Suprapubic skin (tissue), 4 donors: ENCODE measurements around the gene PIP5K1A. TPM values are rescaled to one million over a fixed set of nuclear protein-coding genes. Genes with fewer than 3 reads are reported as not detected.

Source experiments
- DNase-seq, 2 donors: peaks; one replicate each; pipeline ENCODE4 v3.0.0-alpha.2; 2019; ENCODE audit warnings: low spot score in 2 of 2
- H3K27ac ChIP-seq: fragments of 200-600 bp; sonication (generic); one replicate; pipeline ENCODE4 v1.5.1; 2019
- H3K27me3 ChIP-seq: fragments of 200-600 bp; sonication (generic); one replicate; pipeline ENCODE4 v1.5.1; 2019
- H3K36me3 ChIP-seq: fragments of 200-600 bp; sonication (generic); one replicate; pipeline ENCODE4 v1.5.1; 2019
- H3K4me1 ChIP-seq: fragments of 200-600 bp; sonication (generic); one replicate; pipeline ENCODE4 v1.5.1; 2019
- H3K4me3 ChIP-seq: fragments of 200-600 bp; sonication (generic); one replicate; pipeline ENCODE4 v1.5.1; 2019; ENCODE audit warnings: mild to moderate bottlenecking
- H3K9me3 ChIP-seq: fragments of 200-600 bp; sonication (generic); one replicate; pipeline ENCODE4 v1.5.1; 2019
- EP300 ChIP-seq: sonication (generic); formaldehyde crosslinking; IDR thresholded peaks from one replicate; pipeline ENCODE4 v1.6.1; 2017; ENCODE audit warnings: antibody characterized with exemption
- POLR2A ChIP-seq, 2 donors: fragments of 450-650 bp; IDR thresholded peaks; one replicate each; pipeline ENCODE4 v1.6.1; 2017; ENCODE audit warnings: antibody characterized with exemption in 2 of 2, mild to moderate bottlenecking in 2 of 2, moderate library complexity in 2 of 2
- POLR2AphosphoS5 ChIP-seq, 3 donors: sonication (generic); formaldehyde crosslinking; IDR thresholded peaks; one replicate each; pipeline ENCODE4 v1.6.1; 2017; ENCODE audit warnings: antibody characterized with exemption in 3 of 3
- WGBS: methylation state at CpG from one replicate; pipeline ENCODE4 v1.1.5; 2018; 5-methylcytosine and 5-hydroxymethylcytosine counted together
- total RNA-seq, 4 donors: library from RNA; depleted of rRNA; stranded (reverse); fragments of >200 nt; gene quantifications; one replicate each; pipeline ENCODE4 v1.1.0, GENCODE V29; 2016
- TF ChIP-seq, protein P1 (sequence below), 2 donors: fragments of 200-600 bp in 1 of 2; fragments of 450-650 bp in 1 of 2; sonication (generic) in 1 of 2; IDR thresholded peaks; one replicate each; pipeline ENCODE4 v1.5.1; 2016 to 2019; ENCODE audit warnings: antibody characterized with exemption in 2 of 2, mild to moderate bottlenecking in 1 of 2, moderate library complexity in 1 of 2

PIP5K1A gene, protein sequence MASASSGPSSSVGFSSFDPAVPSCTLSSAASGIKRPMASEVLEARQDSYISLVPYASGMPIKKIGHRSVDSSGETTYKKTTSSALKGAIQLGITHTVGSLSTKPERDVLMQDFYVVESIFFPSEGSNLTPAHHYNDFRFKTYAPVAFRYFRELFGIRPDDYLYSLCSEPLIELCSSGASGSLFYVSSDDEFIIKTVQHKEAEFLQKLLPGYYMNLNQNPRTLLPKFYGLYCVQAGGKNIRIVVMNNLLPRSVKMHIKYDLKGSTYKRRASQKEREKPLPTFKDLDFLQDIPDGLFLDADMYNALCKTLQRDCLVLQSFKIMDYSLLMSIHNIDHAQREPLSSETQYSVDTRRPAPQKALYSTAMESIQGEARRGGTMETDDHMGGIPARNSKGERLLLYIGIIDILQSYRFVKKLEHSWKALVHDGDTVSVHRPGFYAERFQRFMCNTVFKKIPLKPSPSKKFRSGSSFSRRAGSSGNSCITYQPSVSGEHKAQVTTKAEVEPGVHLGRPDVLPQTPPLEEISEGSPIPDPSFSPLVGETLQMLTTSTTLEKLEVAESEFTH
- total RNA-seq: 100 to 1,000 TPM in 1 of 4 donors, 10 to 100 TPM in 3; 41.6 to 120 (median 51.6) TPM

DNA sequence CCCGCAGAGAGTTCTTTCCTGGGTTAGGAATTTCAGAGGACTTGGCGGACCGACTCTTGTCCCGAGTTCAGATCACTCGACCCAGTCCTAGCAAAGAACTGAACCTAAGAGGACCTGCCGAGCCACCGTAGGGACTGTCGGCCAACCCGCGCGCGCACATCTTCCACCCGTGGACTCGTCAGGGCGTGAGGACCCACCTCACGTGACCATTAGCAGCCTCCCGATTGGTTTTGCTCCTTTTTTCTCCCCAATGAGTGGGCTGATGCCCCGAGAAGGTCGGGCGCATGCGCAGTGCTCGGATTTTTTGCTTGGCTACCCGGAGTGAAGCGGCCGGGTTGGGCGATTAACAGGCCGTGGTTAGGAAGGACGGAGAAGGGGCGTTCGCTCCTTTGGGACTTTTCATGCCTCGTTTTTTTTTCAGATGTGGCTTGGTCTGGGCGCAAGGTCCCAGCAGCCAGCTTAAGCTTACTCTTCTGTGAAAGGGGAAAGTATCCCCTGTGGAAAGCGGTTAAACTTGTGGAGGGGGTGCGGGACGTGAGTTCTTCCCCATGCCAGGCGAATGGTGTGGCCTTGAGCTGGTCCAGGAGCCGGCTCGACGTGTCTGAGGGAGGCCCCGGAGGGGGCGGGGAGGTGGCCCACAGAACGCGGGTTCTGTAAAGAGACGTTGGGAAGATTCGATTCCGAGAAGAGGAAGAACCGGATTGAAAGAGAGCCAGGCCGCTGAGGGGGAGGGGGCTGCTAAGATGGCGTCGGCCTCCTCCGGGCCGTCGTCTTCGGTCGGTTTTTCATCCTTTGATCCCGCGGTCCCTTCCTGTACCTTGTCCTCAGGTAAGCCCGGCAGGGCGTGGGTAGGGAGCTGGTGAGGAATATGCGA is at the start of gene PIP5K1A:
Gene PIP5K1A, plus strand, starts transcription at position 299 of the 874 bp plus-strand sequence. Its CDS starts 445 bp downstream, at position 744.
- Histone ChIP-seq H3K4me3 (peak within 1 kb of the TSS; percentile 77), H3K27me3 (no peaks in the 10 kb centered on the region), H3K4me1 (peaks cover 55% of the 10 kb centered on the region), H3K27ac (peak within 1 kb of the TSS; percentile 97), H3K9me3 (no peaks in the 10 kb centered on the region), H3K36me3 (peaks cover 13% of the 10 kb centered on the region)
- TF ChIP-seq POLR2AphosphoS5 (IDR thresholded peaks at IDR 0.05) (peak; percentile 7 to 69 (median 64)), EP300 (no peak), POLR2A (IDR thresholded peaks at IDR 0.05) (peak in 1 of 2 donors; percentile 85)
- TF ChIP-seq, protein P1, sequence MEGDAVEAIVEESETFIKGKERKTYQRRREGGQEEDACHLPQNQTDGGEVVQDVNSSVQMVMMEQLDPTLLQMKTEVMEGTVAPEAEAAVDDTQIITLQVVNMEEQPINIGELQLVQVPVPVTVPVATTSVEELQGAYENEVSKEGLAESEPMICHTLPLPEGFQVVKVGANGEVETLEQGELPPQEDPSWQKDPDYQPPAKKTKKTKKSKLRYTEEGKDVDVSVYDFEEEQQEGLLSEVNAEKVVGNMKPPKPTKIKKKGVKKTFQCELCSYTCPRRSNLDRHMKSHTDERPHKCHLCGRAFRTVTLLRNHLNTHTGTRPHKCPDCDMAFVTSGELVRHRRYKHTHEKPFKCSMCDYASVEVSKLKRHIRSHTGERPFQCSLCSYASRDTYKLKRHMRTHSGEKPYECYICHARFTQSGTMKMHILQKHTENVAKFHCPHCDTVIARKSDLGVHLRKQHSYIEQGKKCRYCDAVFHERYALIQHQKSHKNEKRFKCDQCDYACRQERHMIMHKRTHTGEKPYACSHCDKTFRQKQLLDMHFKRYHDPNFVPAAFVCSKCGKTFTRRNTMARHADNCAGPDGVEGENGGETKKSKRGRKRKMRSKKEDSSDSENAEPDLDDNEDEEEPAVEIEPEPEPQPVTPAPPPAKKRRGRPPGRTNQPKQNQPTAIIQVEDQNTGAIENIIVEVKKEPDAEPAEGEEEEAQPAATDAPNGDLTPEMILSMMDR (IDR thresholded peaks at IDR 0.05): no peak
- DNase-seq: peak; percentile 100
- under 1% methylated on average over 50 of the region's 60 CpGs for WGBS

DNA sequence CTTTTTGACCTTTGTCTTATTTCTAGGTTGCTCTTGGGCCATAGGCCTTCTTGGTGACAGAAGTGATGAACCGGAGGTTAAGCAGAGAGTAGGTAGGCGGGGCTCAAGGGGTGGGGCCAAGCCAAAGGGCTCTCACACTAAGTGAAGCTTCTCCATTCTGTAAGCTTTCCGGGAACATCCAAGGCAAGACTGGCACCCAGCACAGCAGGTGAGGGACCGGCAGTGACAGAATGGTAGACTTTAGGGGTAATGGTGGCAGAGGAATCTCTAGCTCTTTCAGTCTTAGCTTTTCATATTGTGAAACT is 41.9 kb upstream of the PIP5K1A start, which contains the start of gene TNFAIP8L2:
Gene TNFAIP8L2, plus strand, starts transcription at position 135 of the 305 bp plus-strand sequence. CDS start 2,049 bp downstream, outside the sequence.
- 43% methylated on average over 4 of the region's 4 CpGs for WGBS
- Histone ChIP-seq H3K4me1 (peaks cover 14% of the 10 kb centered on the region), H3K9me3 (no peaks in the 10 kb centered on the region), H3K4me3 (peak within 1 kb of the TSS; percentile 38), H3K36me3 (peaks cover 43% of the 10 kb centered on the region), H3K27ac (no peak within 1 kb of the TSS), H3K27me3 (no peaks in the 10 kb centered on the region)
- no peak for DNase-seq
- TF ChIP-seq POLR2AphosphoS5 (IDR thresholded peaks at IDR 0.05) (no peak), POLR2A (IDR thresholded peaks at IDR 0.05) (no peak), EP300 (no peak)
- TF ChIP-seq, protein P1 (IDR thresholded peaks at IDR 0.05): no peak

DNA sequence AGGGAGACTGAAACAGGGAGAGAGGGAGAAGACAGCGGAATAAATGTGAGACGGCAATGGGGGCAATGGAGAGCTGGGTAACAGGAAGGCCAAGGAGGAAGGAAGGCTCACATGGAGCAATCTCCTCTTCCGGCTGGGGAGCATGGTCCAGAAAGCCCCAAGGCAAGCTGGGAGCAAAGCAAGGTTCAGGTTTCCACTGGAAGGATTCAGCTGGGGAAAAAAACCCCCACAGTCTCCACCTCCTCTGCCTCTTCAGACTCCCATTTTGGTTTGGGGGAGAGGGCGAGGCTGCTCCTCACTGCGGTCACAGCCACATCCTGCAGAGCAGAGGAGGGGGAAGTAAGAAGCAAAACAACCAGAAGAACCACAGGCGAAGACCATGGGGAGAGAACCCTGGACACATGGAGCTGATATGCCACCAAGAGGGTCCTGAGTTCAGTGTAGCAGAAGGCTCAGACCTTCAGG is 41.3 kb upstream of the PIP5K1A start:
- Histone ChIP-seq H3K36me3 (peaks cover 47% of the 10 kb centered on the region), H3K4me1 (peaks cover 14% of the 10 kb centered on the region), H3K4me3 (peak overlapping the region; percentile 38), H3K27ac (no peak overlapping the region), H3K27me3 (no peaks in the 10 kb centered on the region), H3K9me3 (no peaks in the 10 kb centered on the region)
- TF ChIP-seq POLR2AphosphoS5 (IDR thresholded peaks at IDR 0.05): no peak
- TF ChIP-seq EP300: no peak
- no peak for TF ChIP-seq POLR2A (IDR thresholded peaks at IDR 0.05)
- 78% methylated on average over 6 of the region's 6 CpGs for WGBS
- no peak for DNase-seq

DNA sequence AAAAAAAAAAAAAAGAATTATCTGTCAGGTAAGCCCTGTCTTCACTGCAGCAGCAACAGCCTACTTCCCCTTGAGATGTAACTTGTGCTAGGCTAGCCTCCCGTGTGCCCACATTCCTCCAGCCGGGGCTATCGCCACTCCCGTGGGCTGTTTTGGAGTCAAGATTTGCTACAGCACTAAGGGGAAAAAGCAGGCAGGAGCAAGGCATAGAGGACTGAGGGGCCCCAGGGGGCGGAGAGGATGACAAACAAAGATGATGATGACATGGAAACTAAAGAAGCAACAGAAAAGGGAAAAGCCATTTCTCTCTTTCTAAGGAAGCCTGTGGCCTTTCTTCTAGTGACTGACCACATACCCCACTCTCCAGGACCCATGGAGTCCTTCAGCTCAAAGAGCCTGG is 40.0 kb upstream of the PIP5K1A start:
- Histone ChIP-seq H3K9me3 (no peaks in the 10 kb centered on the region), H3K36me3 (peaks cover 47% of the 10 kb centered on the region), H3K4me3 (peak overlapping the region; percentile 38), H3K27ac (no peak overlapping the region), H3K4me1 (peaks cover 14% of the 10 kb centered on the region), H3K27me3 (no peaks in the 10 kb centered on the region)
- no peak for DNase-seq
- no peak for TF ChIP-seq POLR2AphosphoS5 (IDR thresholded peaks at IDR 0.05)
- no peak for TF ChIP-seq POLR2A (IDR thresholded peaks at IDR 0.05)
- TF ChIP-seq EP300: no peak
- TF ChIP-seq, protein P1 (IDR thresholded peaks at IDR 0.05): no peak
- WGBS: 83% methylated on average over 5 of the region's 5 CpGs

DNA sequence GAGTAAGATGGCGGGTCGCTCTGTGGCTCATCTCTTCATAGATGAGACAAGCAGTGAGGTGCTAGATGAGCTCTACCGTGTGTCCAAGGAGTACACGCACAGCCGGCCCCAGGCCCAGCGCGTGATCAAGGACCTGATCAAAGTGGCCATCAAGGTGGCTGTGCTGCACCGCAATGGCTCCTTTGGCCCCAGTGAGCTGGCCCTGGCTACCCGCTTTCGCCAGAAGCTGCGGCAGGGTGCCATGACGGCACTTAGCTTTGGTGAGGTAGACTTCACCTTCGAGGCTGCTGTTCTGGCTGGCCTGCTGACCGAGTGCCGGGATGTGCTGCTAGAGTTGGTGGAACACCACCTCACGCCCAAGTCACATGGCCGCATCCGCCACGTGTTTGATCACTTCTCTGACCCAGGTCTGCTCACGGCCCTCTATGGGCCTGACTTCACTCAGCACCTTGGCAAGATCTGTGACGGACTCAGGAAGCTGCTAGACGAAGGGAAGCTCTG is 39.6 kb upstream of the PIP5K1A start:
- Histone ChIP-seq H3K4me1 (peaks cover 17% of the 10 kb centered on the region), H3K4me3 (no peak overlapping the region), H3K27ac (no peak overlapping the region), H3K36me3 (peaks cover 47% of the 10 kb centered on the region), H3K9me3 (no peaks in the 10 kb centered on the region), H3K27me3 (no peaks in the 10 kb centered on the region)
- no peak for DNase-seq
- 84% methylated on average over 22 of the region's 22 CpGs for WGBS
- TF ChIP-seq POLR2A (IDR thresholded peaks at IDR 0.05): no peak
- TF ChIP-seq POLR2AphosphoS5 (IDR thresholded peaks at IDR 0.05): no peak
- TF ChIP-seq, protein P1 (IDR thresholded peaks at IDR 0.05): no peak
- TF ChIP-seq EP300: no peak
